Natural killer cell treated with Interleukin-12 subunit alpha and Interleukin-12 subunit beta and Interleukin-15 and Interleukin-18, amount 100 ng/mL, for 72 hours (primary cell): Measurements from ENCODE around the gene JAKMIP2. TPM values are rescaled to one million over a fixed set of nuclear protein-coding genes. Genes with fewer than 3 reads are reported as not detected.
"Not testable (repeated sequence)": the region's sequence is repeated elsewhere in the genome, so short reads cannot be mapped to it uniquely, and the experiment has no call there.

ENCODE experiments used
- ATAC-seq, 2 donors: fragments of 150-1000 bp; cut with Tn5 transposase in 1 of 2; sonication (Bioruptor Pico), chemical (Tn5 transposase) in 1 of 2; 2 replicates each; pipeline ENCODE4 v1.10.0; 2021
- DNase-seq: peaks from one replicate; pipeline ENCODE4 v3.0.0; 2022; ENCODE audit warnings: low spot score
- H3K27ac Mint-ChIP-seq, 2 donors: 1 replicate in 1 of 2; 2 replicates in 1 of 2; pipeline ENCODE4 v1.8.0; 2022; ENCODE audit warnings: mixed read lengths in 2 of 2, mild to moderate bottlenecking in 1 of 2, moderate library complexity in 1 of 2
- H3K27me3 Mint-ChIP-seq, 2 donors: 1 replicate in 1 of 2; 2 replicates in 1 of 2; pipeline ENCODE4 v1.8.0; 2022; ENCODE audit warnings: mixed read lengths in 2 of 2
- H3K36me3 Mint-ChIP-seq: one replicate; pipeline ENCODE4 v1.8.0; 2022; ENCODE audit warnings: mixed read lengths
- H3K4me1 Mint-ChIP-seq, 2 donors: 1 replicate in 1 of 2; 2 replicates in 1 of 2; pipeline ENCODE4 v1.8.0; 2022; ENCODE audit warnings: low read depth in 2 of 2, mixed read lengths in 2 of 2, mild to moderate bottlenecking in 1 of 2
- H3K4me3 Mint-ChIP-seq: one replicate; pipeline ENCODE4 v1.8.0; 2022; ENCODE audit warnings: mixed read lengths
- H3K9me3 Mint-ChIP-seq: 2 replicates; pipeline ENCODE4 v1.8.0; 2022; ENCODE audit warnings: mixed read lengths
- total RNA-seq, 2 donors: library from RNA; stranded (reverse); gene quantifications; one replicate each; pipeline ENCODE4 v1.2.3, GENCODE V29; 2022

The JAKMIP2 gene
- total RNA-seq, 2 donors from 2014 or later: 5.5 to 6.8 TPM

GRCh38 chr5:147590096-147590495 is 192.4 kb downstream of the JAKMIP2 start:
- ATAC-seq (no peak), DNase-seq (no peak)
- Mint-ChIP-seq H3K36me3 (peaks cover 12% of the 10 kb centered on the region), H3K27me3 (no peaks in the 10 kb centered on the region), H3K4me1 (no peaks in the 10 kb centered on the region), H3K27ac (no peak overlapping the region), H3K4me3 (no peak overlapping the region), H3K9me3 (no peaks in the 10 kb centered on the region)

DNA sequence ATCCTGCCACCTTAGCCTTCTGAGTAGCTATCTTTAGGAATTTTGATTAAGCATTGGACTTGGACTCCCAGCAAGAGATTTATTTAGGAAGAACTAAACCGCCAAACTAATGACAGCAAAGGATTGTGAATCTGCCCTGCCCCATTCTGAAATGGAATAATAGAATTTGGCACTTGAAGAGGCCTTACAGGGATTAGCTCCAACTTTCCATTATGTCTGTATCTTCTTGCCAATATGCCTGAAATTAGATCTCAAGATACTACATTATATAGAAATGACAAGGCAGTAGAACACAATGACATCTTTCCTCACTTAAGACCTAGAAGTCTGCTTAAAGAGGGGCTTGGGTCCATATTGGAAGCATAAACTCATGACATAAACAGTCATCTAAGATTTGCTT is 195.7 kb downstream of the JAKMIP2 start:
- Mint-ChIP-seq H3K36me3 (peaks cover 7% of the 10 kb centered on the region), H3K27ac (no peak overlapping the region), H3K4me3 (no peak overlapping the region), H3K4me1 (no peaks in the 10 kb centered on the region), H3K27me3 (no peaks in the 10 kb centered on the region), H3K9me3 (no peaks in the 10 kb centered on the region)
- no peak for DNase-seq
- no peak for ATAC-seq

DNA sequence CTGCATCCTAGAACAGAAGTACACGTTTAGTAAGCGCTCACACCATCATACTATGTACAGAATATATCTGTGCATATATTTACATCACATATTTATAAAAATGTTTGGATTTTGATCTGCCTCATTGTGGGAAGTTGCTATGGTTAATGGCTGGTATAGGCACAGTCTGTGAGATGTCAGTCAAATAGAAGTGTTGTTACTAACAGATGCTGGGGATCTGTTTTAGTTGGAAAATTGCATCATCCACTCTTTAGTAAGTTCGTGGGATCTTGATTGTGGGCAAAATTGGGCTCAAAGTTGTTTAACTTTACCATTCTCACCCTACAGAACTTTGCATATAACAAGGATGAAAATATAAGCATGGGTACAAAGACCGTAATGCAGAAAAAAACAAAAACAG is 196.3 kb downstream of the JAKMIP2 start:
- H3K36me3 Mint-ChIP-seq: peaks cover 7% of the 10 kb centered on the region
- H3K27me3 Mint-ChIP-seq: peaks cover 0 to 3% of the 10 kb centered on the region in 2 donors

GRCh38 chr5:147582272-147582671 is 200.3 kb downstream of the JAKMIP2 start:
- H3K4me3 Mint-ChIP-seq, ATAC-seq, DNase-seq, H3K27ac Mint-ChIP-seq, H3K4me1 Mint-ChIP-seq, H3K36me3 Mint-ChIP-seq, H3K9me3 Mint-ChIP-seq: not testable (repeated sequence)
- peaks cover 0 to 13% of the 10 kb centered on the region in 2 donors for H3K27me3 Mint-ChIP-seq

More for the DNA sequence above, 196.3 kb downstream of the JAKMIP2 start:
- Mint-ChIP-seq H3K27ac (no peak overlapping the region), H3K4me3 (no peak overlapping the region), H3K4me1 (no peaks in the 10 kb centered on the region), H3K9me3 (peaks cover under 1% of the 10 kb centered on the region)
- ATAC-seq (no peak), DNase-seq (no peak)

- not testable (repeated sequence) for H3K27ac Mint-ChIP-seq, H3K36me3 Mint-ChIP-seq, H3K9me3 Mint-ChIP-seq, ATAC-seq, H3K4me3 Mint-ChIP-seq, H3K4me1 Mint-ChIP-seq, DNase-seq
- peaks cover 0 to 13% of the 10 kb centered on the region in 2 donors for H3K27me3 Mint-ChIP-seq
Measured at GRCh38 chr5:147580418-147580817, 202.1 kb downstream of the JAKMIP2 start.

- DNase-seq (no peak), ATAC-seq (no peak)
- H3K4me3 Mint-ChIP-seq: no peak overlapping the region
- H3K27ac Mint-ChIP-seq: no peak overlapping the region
- peaks cover 3% of the 10 kb centered on the region for H3K9me3 Mint-ChIP-seq
- peaks cover 2 to 13% of the 10 kb centered on the region in 2 donors for H3K27me3 Mint-ChIP-seq
- peaks cover 7% of the 10 kb centered on the region for H3K36me3 Mint-ChIP-seq
- H3K4me1 Mint-ChIP-seq: no peaks in the 10 kb centered on the region
Measured at GRCh38 chr5:147578228-147579024, 204.1 kb downstream of the JAKMIP2 start.

- peaks cover 4 to 13% of the 10 kb centered on the region in 2 donors for H3K27me3 Mint-ChIP-seq
- H3K4me3 Mint-ChIP-seq: no peak overlapping the region
- no peak for ATAC-seq
- peaks cover 7% of the 10 kb centered on the region for H3K36me3 Mint-ChIP-seq
- no peak overlapping the region for H3K27ac Mint-ChIP-seq
- H3K9me3 Mint-ChIP-seq: peaks cover 3% of the 10 kb centered on the region
- H3K4me1 Mint-ChIP-seq: no peaks in the 10 kb centered on the region
- no peak for DNase-seq
Measured at GRCh38 chr5:147576646-147577535, 205.6 kb downstream of the JAKMIP2 start.

DNA sequence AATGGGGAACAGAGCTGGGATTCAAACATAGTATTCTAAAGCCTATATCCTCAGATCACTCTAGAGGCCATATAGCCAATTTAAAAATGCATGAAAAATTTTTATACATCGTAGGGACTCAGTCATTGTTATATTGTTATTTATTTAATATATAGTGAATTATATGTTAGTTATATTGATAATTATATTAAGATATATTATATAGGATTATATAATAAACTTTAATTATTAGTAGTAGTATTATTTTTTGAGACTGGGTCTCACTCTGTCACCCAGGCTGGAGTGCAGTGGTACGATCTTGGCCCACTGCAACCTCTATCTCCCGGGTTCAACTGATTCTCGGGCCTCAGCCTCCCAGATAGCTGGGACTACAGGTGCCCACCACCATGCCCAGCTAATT is 206.9 kb downstream of the JAKMIP2 start:
- peaks cover 5% of the 10 kb centered on the region in 2 donors for H3K27me3 Mint-ChIP-seq

DNA sequence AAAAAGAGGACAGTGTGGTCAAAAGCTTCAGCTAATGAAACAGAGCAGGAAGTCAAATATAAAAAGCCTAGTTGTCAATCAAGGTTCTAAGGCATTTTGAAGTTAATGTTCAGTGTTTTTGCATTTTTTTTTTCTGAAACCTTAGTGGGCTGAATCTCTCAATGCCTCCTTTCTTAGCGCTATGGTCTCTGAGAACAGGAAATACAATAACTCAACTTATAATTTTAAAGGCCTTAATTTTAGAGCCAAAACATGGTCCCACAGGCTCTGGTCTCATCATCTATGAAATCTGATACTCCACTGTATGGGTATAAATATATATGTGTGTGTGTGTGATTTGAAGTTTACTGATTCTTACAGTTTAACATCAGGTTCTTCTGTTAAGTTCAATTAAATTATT is 209.3 kb downstream of the JAKMIP2 start:
- no peak overlapping the region for H3K27ac Mint-ChIP-seq
- peaks cover 3 to 8% of the 10 kb centered on the region in 2 donors for H3K27me3 Mint-ChIP-seq
- H3K36me3 Mint-ChIP-seq: no peaks in the 10 kb centered on the region
- ATAC-seq (no peak), DNase-seq (no peak)
- H3K9me3 Mint-ChIP-seq: no peaks in the 10 kb centered on the region
- no peak overlapping the region for H3K4me3 Mint-ChIP-seq
- no peaks in the 10 kb centered on the region for H3K4me1 Mint-ChIP-seq

More for the DNA sequence above, 206.9 kb downstream of the JAKMIP2 start:
- no peak for ATAC-seq
- Mint-ChIP-seq H3K9me3 (no peaks in the 10 kb centered on the region), H3K27ac (no peak overlapping the region), H3K4me3 (no peak overlapping the region), H3K36me3 (no peaks in the 10 kb centered on the region), H3K4me1 (no peaks in the 10 kb centered on the region)
- DNase-seq: no peak

- no peaks in the 10 kb centered on the region for H3K4me1 Mint-ChIP-seq
Measured at GRCh38 chr5:147568710-147569406, 213.7 kb downstream of the JAKMIP2 start.

DNA sequence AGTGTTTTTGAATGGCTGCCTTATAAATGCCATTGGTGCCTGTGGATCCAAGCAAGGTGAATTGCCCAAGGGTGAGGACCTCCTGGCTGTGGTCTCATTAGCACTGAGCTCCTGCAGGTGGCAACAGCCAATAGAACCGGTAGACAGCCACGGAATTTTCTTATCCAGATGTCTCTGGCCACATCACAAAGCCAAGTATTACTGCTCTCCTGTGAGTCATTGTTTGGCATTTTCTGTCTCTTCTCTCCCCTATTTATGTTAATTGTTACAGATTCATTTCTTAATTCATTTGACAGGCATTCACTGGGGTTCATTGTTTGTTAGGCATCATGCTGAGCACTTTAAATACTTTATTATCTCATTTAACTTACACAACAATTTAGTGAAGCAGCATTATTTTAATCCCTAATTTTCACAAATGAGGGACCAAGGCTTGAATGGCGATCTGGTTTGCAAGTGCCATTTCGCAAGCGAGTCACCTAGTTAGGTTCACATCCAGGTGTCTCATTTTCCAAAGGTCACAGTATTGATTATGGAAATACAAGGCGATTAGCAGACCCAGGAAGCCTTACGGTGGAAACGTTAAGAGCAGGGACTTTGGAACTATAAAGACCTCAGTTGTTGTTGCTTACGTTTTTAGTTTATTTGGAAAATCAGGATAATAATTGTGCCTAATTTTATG is 214.5 kb downstream of the JAKMIP2 start:
- Mint-ChIP-seq H3K4me1 (no peaks in the 10 kb centered on the region), H3K27me3 (peaks cover 4 to 6% of the 10 kb centered on the region in 2 donors), H3K36me3 (no peaks in the 10 kb centered on the region), H3K9me3 (no peaks in the 10 kb centered on the region), H3K27ac (no peak overlapping the region), H3K4me3 (no peak overlapping the region)
- DNase-seq (no peak), ATAC-seq (no peak)

More at GRCh38 chr5:147568710-147569406, 213.7 kb downstream of the JAKMIP2 start:
- no peaks in the 10 kb centered on the region for H3K36me3 Mint-ChIP-seq
- no peak overlapping the region for H3K4me3 Mint-ChIP-seq
- H3K27ac Mint-ChIP-seq: no peak overlapping the region
- no peak for ATAC-seq
- H3K27me3 Mint-ChIP-seq: peaks cover 4 to 6% of the 10 kb centered on the region in 2 donors
- no peaks in the 10 kb centered on the region for H3K9me3 Mint-ChIP-seq
- DNase-seq: no peak

DNA sequence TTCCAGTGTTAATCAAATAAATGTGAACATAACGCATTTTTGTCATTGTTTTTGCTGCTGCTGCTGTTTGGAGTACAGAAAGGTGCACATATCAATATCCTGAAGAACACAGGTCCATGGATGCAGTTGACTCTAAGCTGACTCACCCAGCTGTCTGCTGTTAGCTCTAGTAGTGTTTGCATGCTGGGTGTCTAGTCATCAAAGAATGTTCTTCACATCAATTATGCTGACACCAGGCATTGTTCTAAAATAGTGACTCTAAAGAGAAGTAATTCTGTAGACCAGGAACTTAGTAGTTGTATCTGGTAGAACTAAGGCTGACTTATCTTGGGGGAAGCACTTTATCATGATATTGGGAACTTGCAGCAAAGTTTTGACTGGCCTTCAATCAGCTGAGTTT is 217.0 kb downstream of the JAKMIP2 start:
- Mint-ChIP-seq H3K4me1 (no peaks in the 10 kb centered on the region), H3K36me3 (no peaks in the 10 kb centered on the region), H3K27ac (no peak overlapping the region), H3K4me3 (no peak overlapping the region), H3K9me3 (no peaks in the 10 kb centered on the region), H3K27me3 (peaks cover 5 to 9% of the 10 kb centered on the region in 2 donors)
- DNase-seq (no peak), ATAC-seq (no peak)

DNA sequence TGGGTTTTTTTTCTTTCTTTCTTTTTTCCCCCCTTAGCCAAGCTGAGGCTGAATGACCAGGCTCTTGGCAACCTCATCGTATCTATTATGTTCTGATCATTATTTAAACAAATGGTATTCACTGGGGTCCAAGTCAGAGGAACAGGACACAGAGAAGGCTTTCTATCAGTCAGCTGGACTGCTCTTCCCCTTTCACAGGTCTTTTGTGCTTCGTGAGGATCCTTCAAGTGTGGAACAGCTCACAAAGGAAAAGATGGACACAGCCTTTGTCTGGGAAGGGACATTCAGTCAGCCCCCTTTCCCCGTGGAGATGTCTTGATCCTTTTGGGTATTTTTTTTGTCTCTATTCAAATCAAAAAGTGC is 218.4 kb downstream of the JAKMIP2 start:
- no peak for ATAC-seq

More for the DNA sequence above, 218.4 kb downstream of the JAKMIP2 start:
- H3K36me3 Mint-ChIP-seq: no peaks in the 10 kb centered on the region
- DNase-seq: no peak
- peaks cover 3 to 13% of the 10 kb centered on the region in 2 donors for H3K27me3 Mint-ChIP-seq
- no peak overlapping the region for H3K4me3 Mint-ChIP-seq
- H3K27ac Mint-ChIP-seq: no peak overlapping the region
- no peaks in the 10 kb centered on the region for H3K4me1 Mint-ChIP-seq
- no peaks in the 10 kb centered on the region for H3K9me3 Mint-ChIP-seq
